D721Med (cell line): Measurements from ENCODE around the gene MAP3K19.
A peak's percentile ranks its signal among the peaks of the same experiment; 100 is the strongest.
"Not testable (repeated sequence)": the region's sequence is repeated elsewhere in the genome, so short reads cannot be mapped to it uniquely, and the experiment has no call there.

Experiments
- DNase-seq: peaks from one replicate; pipeline ENCODE4 v3.0.0; 2011; ENCODE audit warnings: low spot score; ENCODE audit not compliant: insufficient read length
- FAIRE-seq: peaks from 2 replicates; lab custom pipeline; 2011; peaks lifted over from hg19 to GRCh38; lab: Jason Lieb, UNC
- TF ChIP-seq, protein P1 (sequence below): IDR thresholded peaks from 2 replicates; pipeline ENCODE4 v1.5.1; 2012; ENCODE audit warnings: mild to moderate bottlenecking, control low read depth; ENCODE audit not compliant: insufficient read depth; ENCODE audit errors: missing control alignments

Gene MAP3K19

GRCh38 chr2:135052042-135052876 lies 5.0 kb upstream of the MAP3K19 start, which contains the start of gene RAB3GAP1:
RAB3GAP1 (plus strand) TSS chr2:135052292; CDS start chr2:135052308, 16 bp downstream.
- TF ChIP-seq, protein P1, sequence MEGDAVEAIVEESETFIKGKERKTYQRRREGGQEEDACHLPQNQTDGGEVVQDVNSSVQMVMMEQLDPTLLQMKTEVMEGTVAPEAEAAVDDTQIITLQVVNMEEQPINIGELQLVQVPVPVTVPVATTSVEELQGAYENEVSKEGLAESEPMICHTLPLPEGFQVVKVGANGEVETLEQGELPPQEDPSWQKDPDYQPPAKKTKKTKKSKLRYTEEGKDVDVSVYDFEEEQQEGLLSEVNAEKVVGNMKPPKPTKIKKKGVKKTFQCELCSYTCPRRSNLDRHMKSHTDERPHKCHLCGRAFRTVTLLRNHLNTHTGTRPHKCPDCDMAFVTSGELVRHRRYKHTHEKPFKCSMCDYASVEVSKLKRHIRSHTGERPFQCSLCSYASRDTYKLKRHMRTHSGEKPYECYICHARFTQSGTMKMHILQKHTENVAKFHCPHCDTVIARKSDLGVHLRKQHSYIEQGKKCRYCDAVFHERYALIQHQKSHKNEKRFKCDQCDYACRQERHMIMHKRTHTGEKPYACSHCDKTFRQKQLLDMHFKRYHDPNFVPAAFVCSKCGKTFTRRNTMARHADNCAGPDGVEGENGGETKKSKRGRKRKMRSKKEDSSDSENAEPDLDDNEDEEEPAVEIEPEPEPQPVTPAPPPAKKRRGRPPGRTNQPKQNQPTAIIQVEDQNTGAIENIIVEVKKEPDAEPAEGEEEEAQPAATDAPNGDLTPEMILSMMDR = no peak
- FAIRE-seq = no peak
- peak; percentile 62 for DNase-seq

DNA sequence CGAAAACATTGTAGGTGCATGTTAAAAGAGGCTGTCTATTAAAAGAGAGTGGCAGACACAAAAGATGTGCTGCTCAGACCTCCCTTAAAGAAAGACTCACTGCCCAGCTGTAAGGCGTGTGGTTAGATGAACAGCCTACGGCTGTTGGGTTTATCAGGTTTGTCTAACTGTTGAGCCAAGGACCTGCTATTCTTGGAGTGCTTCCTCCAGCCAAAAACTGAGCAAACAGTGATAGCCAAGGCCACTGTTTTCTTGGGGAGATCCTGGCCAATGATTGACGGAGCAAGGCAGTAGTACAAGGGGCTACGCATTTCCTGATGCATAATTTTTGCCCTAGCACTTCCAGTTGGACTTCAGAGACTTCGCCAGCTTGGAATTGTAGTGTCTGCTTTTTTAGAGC lies 3.4 kb upstream of the MAP3K19 start:
- FAIRE-seq = no peak
- no peak for DNase-seq
- TF ChIP-seq, protein P1 = no peak

DNA sequence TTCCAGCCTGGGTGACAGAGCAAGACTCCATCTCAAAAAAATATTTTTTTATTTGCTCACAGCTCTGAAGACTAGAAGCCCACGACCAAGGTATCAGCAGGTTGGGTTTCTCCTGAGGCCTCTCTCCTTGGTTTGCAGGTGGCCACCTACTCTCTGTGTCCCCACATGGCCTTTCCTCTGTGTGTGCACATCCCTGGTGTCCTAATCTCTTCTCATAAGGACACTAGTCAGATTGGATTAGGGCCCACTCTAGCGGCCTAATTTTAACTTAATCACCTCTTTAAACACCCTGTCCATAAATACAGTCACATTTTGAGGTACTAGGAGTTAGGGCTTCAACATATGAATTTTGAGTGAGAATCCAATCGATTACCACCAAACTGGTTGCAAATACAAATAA lies 2.9 kb upstream of the MAP3K19 start:
- TF ChIP-seq, protein P1 = peak; percentile 5
- peak; percentile 6 for FAIRE-seq
- no peak for DNase-seq

- no peak for FAIRE-seq
- no peak for DNase-seq
- TF ChIP-seq, protein P1 = no peak
Measured at GRCh38 chr2:135048122-135048521, 875 bp upstream of the MAP3K19 start.

DNA sequence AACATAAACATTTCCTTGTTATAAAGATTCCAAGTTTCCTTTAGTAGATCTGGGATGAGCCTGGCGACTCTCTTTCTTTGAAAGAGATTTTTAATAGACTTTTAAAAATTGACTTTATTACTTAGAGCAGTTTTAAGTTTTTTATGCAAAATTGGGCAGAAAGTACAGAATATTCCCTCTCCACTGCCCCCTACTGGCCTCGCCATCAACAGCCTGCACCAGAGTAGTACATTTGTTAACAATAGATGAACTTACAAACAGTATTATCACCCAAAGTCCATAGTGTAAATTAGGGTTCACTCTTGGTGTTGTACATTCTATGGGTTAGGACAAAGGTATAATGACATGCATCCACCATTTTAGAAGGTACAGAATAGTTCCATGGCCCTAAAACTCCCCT lies 3.9 kb downstream of the MAP3K19 start:
- FAIRE-seq (no peak), DNase-seq (no peak)
- TF ChIP-seq, protein P1 = peak; percentile 9

- DNase-seq (no peak), FAIRE-seq (no peak)
- TF ChIP-seq, protein P1 = no peak
Measured at GRCh38 chr2:135037831-135038230, 9.4 kb downstream of the MAP3K19 start.

DNA sequence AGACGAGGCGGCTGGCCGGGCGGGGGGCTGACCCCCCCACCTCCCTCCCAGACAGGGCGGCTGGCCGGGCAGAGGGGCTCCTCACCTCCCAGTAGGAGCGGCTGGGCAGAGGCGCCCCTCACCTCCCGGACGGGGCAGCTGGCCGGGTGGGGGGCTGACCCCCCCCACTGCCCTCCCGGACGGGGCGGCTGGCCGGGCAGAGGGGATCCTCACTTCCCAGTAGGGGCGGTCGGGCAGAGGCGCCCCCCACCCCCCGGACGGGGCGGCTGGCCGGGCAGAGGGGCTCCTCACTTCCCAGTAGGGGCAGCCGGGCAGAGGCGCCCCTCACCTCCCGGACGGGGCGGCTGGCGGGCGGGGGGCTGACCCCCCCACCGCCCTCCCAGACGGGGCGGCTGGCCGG lies 14.0 kb downstream of the MAP3K19 start:
- DNase-seq, FAIRE-seq: not testable (repeated sequence)

DNA sequence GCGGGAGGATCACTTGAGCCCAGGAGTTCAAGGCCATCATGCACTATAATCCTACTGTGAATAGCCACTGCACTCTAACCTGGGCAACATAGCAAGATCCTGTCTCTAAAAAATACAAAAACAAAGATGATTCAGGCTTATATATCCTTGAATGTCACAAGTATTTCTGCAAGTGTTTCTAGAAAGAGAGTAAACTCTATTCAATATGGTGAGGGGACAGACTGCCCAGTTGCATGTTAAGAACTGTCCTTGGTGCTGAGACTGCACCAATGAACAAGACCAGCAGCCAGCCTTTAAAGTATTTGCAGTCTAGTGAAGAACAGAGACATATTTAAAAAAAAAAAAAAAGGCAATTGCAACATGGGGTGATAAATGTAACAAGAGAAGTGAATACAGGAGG lies 16.4 kb downstream of the MAP3K19 start:
- DNase-seq = no peak
- no peak for FAIRE-seq
- TF ChIP-seq, protein P1 = no peak
